Measurements from ENCODE around the gene DCP1B.

- TF ChIP-seq CTCF (IDR thresholded peaks at IDR 0.05; ENCODE audit: poor library complexity) (no peak), EZH2 (IDR thresholded peaks at IDR 0.05; ENCODE audit: borderline replicate concordance) (no peak)
Observed at GRCh38 chr12:1977109-1977508, 27.1 kb downstream of the DCP1B start.

All from hepatocyte (in vitro differentiated cells).